Stimulated activated CD4-positive, alpha-beta T cell treated with anti-CD3 and anti-CD28 coated beads, Interleukin-1b, Interleukin-23, amount 100 ng/mL, for 24 hours (primary cell): ENCODE results near the gene CDCA4.

Experiments
- DNase-seq, 4 experiments: peaks; one replicate each; pipeline ENCODE4 v3.0.0-alpha.2; 2020; ENCODE audit warnings: low read depth in 4 of 4, low spot score in 1 of 4

Gene CDCA4

DNA sequence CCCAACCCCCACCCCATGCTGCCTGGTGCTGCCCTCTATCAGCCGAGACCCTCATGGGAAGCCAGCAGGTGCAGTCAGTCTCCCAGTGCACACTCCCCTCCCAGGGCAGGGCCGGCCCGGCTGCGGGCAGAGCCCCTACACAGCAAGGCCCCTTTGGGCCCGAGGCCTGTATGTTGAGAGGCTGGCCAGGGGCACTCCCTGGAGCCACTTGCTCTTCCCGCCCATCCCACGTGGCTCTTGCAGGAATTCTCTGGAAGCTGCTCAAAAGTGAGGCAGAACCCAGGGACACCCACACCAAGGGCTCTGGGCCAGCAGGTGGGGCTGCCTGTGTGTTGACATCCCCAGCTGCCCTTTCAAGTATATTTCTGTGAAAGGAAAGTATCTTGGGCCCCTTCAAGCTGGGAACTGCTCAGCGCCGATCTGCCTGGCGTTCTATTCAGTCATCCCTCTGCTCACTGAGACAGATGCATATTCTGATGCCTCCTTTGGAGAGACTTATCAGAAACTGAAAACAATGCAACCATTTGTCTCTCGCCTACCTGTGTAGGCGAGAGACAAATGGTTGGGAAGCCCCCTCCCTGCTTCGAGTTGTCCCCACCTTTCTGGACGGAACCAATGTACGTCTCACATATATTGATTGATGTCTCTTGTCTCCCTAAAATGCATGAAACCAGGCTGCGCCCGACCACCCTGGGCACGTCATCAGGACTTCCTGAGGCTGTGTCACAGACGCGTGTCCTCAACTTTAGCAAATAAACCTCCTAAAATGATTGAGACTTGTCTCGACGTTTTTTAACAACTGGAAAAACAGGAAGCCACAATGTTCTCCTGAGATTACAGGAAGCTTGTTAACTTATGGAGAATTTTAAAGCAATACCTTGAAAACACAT lies 38.4 kb upstream of the CDCA4 start:
- no peak for DNase-seq

DNA sequence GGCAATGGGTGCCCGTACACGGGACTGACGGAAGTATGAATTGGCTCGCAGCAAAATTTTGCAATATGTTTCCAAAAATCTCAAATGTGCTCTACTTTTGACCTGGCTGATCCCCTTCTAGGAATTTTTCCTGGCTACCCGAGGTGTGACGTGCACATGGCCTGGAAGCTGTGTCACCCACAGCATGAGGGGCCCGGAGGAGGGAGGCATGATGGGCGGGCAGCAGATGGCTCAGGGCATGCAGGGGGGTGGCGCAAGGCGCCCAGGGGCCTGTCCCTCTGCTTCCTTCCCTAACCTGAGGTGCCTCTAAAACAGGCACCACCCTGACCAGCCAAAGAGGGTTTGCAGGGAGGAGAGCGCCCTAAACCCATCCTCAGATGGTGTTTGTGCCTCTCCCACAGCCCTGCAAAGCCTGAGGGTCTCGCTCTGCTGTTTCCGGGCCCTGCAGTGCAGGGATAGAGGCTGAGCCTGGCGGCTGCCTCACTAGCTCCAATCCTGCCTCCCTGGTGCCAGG lies 37.7 kb upstream of the CDCA4 start:
- no peak for DNase-seq

DNA sequence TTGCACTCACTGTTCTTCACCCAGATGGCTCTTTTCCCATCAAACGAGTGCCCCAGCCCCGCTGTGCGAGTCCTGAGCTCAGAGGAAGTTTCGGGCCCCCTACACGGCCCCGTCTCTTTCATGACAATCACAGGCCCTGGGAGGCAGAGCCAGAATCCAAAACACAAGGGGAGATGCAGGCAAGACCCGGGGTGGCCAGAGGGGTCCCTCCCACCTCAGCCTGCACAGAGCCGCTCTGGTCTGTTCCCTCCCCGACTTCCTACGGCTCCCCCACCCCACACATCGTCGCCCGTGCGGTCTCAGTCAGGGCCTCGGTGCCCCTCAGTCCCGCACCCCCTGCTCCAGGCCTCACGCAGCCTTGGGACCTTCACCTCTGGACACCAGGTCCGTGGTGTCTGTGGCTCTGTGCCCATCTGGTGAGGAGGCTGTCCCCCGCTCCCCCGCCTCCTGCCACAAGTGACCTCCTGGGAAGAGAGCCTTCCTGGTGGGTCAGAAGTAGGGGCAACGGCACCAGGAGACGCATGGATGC lies 35.5 kb upstream of the CDCA4 start:
- DNase-seq: no peak

DNA sequence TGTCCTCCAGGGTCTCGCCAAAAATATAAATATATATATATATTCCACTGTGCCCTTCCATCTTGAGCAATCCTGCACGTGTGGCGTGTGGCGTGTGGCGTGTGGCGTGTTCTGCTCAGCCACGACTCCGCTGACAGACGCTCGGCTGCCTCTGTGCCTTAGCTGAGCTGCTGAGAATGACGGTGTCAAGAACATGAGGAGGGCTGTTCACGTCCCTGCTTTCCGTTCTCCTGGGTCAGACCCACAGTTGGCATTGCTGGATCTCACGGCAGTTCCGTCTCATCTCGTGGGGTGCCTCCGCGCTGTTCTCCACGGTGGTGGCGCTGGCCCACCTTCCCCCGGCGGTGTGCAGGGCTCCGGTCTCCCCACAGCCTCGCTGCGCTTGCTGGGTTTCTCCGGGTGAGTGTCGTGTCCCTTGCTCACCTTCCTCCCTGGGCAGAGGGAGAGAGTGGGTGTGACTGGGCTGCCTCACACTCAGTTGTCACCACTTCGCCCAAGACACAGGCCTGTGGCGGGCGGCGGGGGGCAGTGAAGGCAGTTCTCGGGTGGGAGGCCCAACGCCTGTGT lies 34.9 kb upstream of the CDCA4 start:
- DNase-seq: no peak

DNA sequence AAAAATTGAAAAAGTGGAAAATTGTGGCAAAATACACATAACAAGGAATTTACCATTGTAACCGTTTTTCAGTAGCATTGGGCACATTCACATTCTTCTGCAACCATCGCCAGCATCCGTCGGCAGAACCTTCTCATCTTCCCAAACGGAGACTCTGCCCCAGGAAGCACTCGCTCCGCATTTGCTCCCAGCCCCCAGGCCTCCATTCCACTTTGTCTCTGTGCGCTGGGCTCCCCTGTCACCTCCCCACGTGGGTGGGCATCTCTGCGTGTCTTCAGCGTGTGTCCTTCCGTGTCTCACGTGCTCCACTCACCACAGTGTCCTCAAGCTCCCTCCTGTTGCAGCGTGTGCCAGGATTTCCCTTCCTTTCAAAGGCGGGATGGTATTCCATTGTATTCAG lies 34.5 kb upstream of the CDCA4 start:
- DNase-seq: no peak

DNA sequence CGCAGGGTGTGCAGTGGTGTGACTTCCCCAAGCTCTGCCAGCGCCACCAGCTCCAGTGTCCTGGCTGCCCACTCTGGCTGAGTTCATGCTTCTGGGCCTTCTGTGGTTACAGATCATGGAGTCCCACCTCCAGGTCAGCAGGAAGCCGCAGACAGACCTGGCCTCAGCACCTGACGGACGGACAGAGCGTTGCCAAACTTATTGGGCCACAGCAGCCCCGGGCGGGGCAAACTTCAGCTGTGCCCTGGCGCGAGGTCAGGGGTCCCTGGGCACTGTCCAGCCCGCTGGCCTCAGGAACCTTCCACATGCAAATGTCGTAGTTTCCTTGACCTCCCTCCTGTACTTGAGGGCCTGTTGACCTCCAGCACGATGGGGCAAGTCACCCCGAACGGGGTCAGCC lies 33.1 kb upstream of the CDCA4 start:
- no peak for DNase-seq

DNA sequence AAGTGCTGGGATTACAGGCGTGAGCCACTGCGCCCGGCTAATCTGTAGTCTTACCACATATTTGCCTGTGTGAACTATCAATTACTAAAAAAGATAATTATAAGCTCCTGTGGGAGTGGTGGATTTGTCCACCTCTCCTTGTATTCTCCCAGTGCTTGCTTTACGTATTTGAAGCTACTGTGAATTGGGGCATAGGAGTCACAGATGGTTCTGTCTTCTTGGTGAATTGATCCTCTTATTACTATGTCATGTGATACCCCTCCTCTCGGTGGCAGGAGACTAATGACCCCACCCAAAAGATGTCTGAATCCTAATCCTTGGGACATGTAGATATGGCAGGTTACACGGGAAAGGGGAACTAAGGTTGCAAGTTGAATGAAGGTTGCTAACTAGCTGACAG lies 32.5 kb upstream of the CDCA4 start:
- no peak for DNase-seq

DNA sequence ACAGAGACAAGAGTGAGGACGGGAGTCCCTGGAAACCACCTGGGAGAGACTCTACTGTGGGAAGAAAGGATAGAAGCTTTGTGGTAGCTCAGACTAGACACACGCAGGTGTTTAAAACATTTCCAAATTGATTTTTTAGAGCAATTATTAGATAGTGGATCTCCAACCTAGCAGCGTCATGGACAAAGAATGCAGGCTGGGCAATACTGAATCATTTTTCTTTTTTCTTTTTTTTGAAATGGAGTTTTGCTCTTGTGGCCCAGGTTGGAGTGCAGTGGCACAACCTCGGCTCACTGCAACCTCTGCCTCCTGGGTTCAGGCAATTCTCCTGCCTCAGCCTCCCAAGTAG lies 31.2 kb upstream of the CDCA4 start:
- DNase-seq: no peak

DNA sequence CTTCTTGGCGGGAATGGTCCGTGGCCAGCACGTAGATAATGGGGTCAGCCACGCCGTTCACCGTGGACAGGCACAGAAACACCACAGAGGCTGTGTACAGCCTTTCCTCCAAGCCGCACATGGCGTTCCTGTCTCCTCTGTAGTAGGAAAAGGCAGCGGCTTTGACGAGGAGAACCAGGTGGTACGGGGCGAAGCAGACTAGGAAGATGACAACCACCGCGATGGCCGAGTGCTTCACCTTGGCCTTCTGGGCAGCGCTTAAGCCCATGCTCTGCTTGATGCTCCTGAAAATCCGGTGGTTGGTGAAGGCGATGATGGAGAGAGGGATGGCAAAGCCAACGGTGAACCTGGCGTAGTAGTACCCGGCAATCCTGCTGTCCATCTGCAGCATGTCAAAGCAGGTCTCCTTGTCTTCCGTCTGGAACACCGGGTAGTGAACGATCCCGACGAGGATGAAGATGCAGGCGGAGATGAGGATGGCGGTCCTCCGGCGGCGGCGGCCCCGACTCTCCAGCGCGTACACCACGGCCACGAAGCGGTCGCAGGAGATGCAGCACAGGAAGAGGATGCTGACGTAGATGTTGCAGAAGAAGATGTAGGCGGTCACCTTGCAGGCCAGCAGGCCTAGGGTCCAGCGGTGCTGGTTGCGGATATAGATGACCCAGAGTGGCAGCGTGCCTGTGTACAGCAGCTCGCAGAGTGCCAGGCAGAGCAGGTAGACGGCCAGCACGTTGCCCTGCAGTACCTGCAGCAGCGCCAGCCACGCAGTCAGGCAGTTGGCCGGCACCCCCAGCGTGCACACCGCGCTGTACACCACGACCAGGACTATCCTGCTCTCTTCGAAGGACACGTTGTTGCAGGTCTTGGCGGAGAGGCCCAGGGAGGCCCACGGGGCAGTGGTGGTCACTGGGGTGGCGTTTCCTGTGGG lies 30.6 kb upstream of the CDCA4 start:
- no peak for DNase-seq

DNA sequence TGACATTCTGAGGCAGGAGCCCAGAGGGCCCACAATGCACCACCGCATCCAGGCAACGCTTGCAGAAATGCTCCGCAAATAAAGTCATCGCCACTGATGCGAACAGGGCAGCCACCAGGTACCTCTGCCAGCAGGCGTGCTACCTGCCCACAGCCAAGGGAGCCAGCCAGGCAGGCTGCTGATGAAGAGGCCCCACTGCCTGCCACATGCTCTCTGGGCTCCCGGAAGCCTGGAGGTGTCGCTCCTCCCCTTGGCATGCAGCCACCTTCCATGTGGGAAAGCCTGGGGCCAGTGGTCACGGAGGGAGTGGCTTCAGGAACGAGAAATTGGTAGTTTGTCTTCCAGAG lies 29.6 kb upstream of the CDCA4 start:
- DNase-seq: no peak

DNA sequence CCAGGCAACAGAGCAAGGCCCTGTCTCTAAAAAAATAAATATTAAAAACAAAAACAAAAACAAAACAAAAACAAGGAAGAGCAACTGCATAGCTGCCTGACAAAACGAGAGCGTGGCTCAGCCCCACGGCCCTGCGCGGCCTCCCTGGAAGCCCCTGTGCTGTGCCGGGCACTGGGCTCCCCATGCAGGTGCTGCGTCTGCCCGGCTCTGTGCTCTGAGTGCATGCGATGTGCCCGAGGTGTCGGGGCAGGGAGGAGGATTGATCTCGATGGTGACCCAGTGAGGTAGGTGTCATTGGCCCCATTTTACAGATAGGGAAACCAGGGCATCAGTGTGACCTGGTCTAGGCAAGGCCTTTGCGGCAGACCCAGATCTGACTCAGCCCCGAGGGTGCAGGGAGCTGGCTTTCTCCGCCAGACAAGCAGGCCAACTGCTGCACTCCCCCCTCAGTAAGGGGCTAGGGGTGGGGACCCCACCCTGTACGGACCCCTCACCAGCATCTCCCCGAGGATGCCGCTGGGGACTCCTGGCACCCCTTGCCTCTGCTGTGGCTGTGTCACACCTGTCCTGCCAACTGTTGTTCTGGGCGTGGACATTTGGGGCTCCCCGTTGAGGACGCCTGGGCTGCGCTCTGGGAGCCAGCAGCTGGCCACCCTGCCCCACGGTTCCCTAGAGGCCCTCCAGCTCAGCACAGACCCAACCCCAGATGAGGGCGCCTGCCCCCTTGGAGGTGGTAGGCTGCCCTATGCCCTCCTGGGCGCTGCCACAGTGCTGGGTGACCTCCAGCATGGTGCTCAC lies 29.1 kb upstream of the CDCA4 start:
- no peak for DNase-seq

DNA sequence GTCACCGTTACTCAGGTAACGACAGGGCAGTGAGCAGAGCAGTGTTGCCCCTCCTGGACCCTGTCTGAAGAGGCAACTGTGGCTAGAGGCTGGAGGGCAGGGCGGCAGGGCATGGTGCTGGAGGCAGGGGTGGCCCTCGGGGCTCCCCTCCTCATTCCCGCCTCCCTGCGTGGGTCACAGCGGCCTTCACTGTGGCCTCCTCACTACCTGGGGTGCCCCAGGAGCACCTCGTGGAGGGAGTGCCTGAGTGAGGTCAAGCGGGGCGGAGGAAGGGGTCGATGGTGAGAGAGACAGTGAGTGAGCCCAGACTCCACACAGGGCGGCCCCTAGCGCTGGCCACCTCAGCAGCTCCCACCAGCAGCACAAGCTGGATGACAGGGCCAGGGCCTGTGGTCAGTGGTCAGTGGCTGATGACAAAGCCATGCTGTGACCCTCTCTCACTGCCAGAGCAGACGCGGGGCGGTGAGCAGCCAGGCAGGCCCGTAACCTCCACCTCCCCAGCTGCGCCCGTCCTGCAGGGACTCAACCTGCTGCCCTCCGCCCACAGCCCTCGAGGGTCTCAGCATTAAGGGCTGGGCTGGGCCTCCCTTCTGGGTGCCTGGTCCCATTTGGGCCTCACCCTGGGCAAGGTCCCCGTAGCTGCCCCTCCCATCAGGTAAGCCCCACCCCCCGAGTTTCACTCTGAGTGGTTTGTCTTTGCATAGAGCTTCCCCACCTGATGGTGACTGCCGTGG lies 26.6 kb upstream of the CDCA4 start:
- no peak for DNase-seq

DNA sequence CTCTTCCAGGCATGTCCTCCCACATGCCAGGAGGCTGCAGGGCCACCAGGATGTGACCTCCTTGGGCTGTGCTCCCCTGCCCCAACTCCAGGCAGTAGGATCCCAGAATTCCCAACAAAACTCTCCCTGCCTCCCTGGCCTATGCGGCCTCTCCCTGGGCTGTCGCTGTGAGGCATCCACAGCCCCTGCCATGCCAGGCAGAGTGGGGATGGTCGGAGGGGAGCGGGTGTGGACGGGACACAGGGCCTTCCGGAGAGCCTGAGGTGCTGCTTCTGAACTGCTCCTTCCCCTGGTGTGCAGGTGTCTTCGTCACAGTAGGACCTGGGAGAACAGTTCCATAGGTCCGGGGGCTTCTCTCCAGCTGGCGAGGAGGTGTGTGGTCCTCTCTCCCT lies 26.0 kb upstream of the CDCA4 start:
- no peak for DNase-seq

DNA sequence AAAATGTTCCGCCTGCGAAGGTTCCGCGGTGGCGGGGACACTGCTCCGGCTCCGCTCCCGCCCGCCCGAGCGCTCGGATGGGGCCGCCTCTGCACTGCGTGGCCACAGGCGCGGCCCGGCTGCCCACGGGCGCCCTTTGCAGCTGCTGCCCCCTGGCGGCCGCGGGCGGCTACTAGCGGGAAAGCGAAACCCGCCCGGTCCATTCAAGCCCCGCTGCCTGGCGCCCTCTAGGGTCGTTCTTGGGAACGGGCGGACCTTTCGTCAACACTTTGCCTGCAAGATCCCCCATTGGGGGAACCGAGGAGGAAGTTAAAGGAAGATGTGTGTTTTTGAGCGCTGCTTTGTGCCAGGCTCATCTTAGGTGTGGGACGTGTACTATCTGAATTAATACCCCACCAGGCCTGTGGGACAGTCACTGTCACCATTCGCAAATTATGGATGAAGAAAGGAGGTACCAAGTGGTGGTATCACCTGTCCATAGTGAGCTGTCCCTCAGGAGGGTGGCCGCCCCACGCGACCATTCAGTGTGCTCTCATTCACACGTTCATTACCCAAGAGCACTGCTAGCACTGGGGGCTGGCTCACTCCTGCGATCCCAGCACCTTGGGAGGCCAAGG lies 24.9 kb upstream of the CDCA4 start:
- DNase-seq: peak; percentile 86 to 93 (median 88)

DNA sequence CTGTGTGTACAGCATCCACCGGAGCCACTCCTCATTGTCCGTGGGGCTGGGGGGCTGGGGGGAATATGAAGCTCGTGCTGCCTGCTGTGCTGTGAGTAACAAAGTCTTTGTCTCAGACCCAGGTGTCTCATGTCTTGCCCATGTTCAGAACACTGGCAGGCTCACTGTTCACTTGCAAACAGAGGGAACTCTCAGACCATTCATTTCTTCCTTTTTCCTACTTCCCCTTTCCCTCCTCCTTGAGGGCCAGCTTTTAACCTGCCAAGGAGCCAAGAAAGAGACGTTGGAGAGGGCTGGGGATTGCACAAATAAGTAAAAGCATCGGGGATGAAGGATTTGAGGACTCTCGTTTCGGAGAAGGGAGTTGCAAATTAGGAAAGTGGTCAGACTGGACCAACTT lies 22.8 kb upstream of the CDCA4 start:
- no peak for DNase-seq

DNA sequence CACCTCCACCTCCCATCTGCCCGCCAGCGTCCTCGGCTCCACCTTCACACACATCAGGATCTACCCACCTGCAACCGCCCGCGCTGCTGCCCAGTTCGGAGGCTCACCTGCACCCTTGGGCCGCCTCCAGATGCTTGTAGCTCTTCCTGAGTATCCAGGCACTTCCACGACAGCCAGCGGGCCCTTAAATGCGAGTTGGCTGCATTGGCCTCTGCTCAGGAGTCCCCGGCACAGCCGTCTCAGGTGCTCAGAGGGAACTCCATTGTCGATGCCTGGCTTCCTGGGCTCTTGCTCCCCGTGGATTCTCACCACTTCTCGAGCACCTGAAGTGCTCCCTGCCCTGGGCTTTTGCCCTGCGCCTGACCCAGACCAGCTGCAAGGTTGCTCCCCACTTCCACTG lies 21.9 kb upstream of the CDCA4 start:
- DNase-seq: no peak

DNA sequence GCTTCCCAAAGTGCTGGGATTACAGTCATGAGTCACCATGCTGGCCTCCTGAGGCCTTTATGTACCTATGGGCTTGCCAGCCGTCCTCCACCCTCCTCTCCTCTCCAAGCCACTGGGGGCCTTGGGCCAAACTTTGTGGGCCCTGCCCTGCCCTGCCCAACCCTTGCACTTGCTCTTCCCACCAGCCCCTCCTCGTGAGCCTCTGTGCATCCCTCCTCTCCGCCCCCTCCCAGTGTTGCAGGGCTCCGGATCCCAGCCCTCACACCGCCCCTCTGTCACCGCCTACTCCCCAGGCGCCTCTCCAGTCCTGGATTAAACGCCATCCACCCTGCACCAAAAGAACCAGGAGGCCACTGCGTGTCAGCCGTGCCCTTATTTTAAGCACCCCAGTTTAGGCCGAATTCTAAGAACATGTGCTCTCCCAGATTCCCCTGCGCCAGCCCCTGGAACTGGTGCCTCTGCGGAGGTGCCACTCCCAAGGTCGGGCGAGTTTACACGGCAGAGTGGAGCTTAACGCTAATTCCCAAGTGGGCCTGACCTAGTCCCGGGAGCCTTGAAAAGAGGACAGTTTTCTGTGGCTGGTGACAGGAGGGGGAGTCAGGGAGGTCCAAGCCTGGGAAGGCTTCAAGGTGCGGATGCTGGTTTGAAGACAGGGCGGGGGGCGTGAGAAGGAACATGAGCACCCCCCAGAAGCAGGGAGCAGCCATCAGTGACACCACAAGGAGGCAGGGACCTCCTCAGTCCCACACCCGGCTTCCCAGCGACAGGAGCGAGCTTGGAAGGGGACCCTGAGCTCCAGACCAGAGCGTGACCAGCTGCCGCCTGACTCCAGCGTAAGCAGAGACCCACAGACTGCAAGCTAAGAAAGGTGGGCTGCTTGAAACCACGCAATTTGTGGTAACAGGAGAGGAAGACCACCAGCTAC lies 21.2 kb upstream of the CDCA4 start:
- no peak for DNase-seq

DNA sequence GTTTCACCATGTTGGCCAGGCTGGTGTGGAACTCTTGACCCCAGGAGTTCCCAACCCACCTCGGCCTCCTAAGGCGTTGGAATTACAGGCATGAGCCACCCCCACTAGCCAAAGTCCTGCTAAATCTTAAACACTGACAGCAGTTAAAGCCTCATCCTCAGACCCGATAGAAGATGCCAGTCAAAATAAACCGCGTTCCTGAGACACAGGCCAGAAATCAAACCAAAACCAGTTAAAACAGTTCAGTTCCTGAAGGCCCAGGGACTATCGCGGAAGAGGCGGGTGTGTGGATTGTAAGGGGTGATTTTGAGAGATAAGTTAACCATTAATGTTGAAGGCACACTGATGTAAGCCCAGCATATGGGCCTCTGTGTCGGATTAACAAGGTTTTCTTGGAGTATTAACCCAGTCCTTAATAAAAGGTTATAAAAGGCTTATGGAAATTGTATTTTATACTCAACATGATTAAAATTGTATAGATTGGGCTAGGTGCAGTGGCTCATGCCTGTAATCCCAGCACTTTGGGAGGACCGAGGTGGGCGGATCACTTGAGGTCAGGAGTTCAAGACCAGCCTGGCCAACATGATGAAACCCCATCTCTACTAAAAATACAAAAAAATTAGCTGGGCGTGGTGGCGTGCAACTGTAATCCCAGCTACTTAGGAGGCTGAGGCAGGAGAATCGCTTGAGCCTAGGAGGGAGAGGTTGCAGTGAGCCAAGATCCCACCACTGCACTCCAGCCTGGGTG lies 18.7 kb upstream of the CDCA4 start:
- DNase-seq: no peak
